ENCODE results near the gene PRR35. TPM values are rescaled to one million over a fixed set of nuclear protein-coding genes. Genes with fewer than 3 reads are reported as not detected.

PRR35 gene
- total RNA-seq, 2 experiments from 2014 or later, result not detected

GRCh38 chr16:543301-544164 is 16.7 kb upstream of the PRR35 start:
- ChIA-PET POLR2A (interaction anchor here (0.5 to 0.7 kb wide), 2 partner anchors 13 to 42 kb away, joined by 3 read pairs; no protein-coding TSS in a partner anchor), CTCF (no interaction called here)
- H3K4me1 Mint-ChIP-seq (ENCODE audit: low read depth), result no peaks in the 10 kb centered on the region
- no peak overlapping the region for H3K4me3 Mint-ChIP-seq
- no peaks in the 10 kb centered on the region for H3K9me3 Mint-ChIP-seq
- peaks cover 8% of the 10 kb centered on the region for H3K36me3 Mint-ChIP-seq (ENCODE audit: low read depth)
- H3K27ac Mint-ChIP-seq, result no peak overlapping the region
- TF ChIP-seq CTCF (IDR thresholded peaks at IDR 0.05), result no peak
- no peaks in the 10 kb centered on the region for H3K27me3 Mint-ChIP-seq
- ATAC-seq (no peak), DNase-seq (no peak)
- intact Hi-C loops (cut with micrococcal nuclease), result no loop called here

GRCh38 chr16:544517-544916 is 15.7 kb upstream of the PRR35 start:
- no peak for DNase-seq
- Mint-ChIP-seq H3K4me3 (no peak overlapping the region), H3K36me3 (ENCODE audit: low read depth) (peaks cover 6% of the 10 kb centered on the region), H3K27me3 (no peaks in the 10 kb centered on the region), H3K27ac (no peak overlapping the region), H3K4me1 (ENCODE audit: low read depth) (no peaks in the 10 kb centered on the region), H3K9me3 (no peaks in the 10 kb centered on the region)
- TF ChIP-seq CTCF (IDR thresholded peaks at IDR 0.05), result no peak
- intact Hi-C loops (cut with micrococcal nuclease), result no loop called here
- ATAC-seq, result no peak
- ChIA-PET CTCF (no interaction called here), POLR2A (no interaction called here)

DNA sequence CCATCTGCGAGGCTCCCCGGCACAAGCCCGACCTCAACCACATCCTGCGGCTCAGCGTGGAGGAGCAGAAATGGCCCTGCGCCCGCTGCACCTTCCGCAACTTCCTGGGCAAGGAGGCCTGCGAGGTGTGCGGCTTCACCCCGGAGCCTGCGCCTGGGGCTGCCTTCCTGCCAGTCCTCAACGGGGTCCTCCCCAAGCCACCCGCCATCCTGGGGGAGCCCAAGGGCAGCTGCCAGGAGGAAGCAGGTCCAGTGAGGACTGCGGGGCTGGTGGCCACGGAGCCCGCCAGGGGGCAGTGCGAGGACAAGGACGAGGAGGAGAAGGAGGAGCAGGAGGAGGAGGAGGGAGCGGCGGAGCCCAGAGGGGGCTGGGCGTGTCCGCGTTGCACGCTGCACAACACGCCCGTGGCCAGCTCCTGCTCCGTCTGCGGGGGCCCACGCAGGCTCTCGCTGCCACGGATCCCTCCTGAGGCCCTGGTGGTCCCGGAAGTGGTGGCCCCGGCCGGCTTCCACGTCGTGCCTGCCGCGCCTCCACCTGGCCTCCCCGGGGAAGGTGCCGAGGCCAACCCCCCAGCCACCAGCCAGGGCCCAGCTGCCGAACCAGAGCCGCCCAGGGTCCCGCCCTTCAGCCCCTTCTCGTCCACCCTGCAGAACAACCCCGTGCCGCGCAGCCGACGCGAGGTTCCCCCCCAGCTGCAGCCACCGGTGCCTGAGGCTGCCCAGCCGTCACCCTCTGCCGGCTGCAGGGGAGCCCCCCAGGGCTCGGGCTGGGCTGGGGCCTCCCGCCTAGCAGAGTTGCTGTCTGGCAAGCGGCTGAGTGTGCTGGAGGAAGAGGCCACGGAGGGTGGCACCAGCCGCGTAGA is 13.1 kb upstream of the PRR35 start:
- Mint-ChIP-seq H3K27me3 (no peaks in the 10 kb centered on the region), H3K9me3 (no peaks in the 10 kb centered on the region), H3K27ac (no peak overlapping the region), H3K4me1 (ENCODE audit: low read depth) (no peaks in the 10 kb centered on the region), H3K36me3 (ENCODE audit: low read depth) (peaks cover 4% of the 10 kb centered on the region), H3K4me3 (no peak overlapping the region)
- peak; percentile 56 for DNase-seq
- no peak for TF ChIP-seq CTCF (IDR thresholded peaks at IDR 0.05)
- CTCF ChIA-PET, result interaction anchor here (1.9 kb wide), 1 partner anchor 19 kb away, joined by 5 read pairs; the partner anchor contains the start of gene CAPN15
- intact Hi-C loops (cut with micrococcal nuclease), result no loop called here
- peak; percentile 65 for ATAC-seq
- POLR2A ChIA-PET, result interaction anchor here (1.1 kb wide), 1 partner anchor 19 kb away, joined by 3 read pairs; no protein-coding TSS in a partner anchor

- Mint-ChIP-seq H3K9me3 (no peaks in the 10 kb centered on the region), H3K4me3 (no peak overlapping the region), H3K27ac (no peak overlapping the region), H3K4me1 (ENCODE audit: low read depth) (no peaks in the 10 kb centered on the region), H3K36me3 (ENCODE audit: low read depth) (peaks cover 4% of the 10 kb centered on the region), H3K27me3 (no peaks in the 10 kb centered on the region)
- no peak for DNase-seq
- intact Hi-C loops (cut with micrococcal nuclease), result no loop called here
- no peak for ATAC-seq
- CTCF ChIA-PET, result no interaction called here
- POLR2A ChIA-PET, result interaction anchor here (0.6 kb wide), 1 partner anchor 118 kb away, joined by 3 read pairs; no protein-coding TSS in a partner anchor
- no peak for TF ChIP-seq CTCF (IDR thresholded peaks at IDR 0.05)
These were observed 11.6 kb upstream of the PRR35 start for GRCh38 chr16:548586-548985.

Measured in activated CD8-positive, alpha-beta T cell treated with anti-CD3 and anti-CD28 coated beads for 36 hours (primary cell).